Stimulated activated CD4-positive, alpha-beta T cell treated with anti-CD3 and anti-CD28 coated beads, Interleukin-4, amount 100 ng/mL, for 48 hours (primary cell): ENCODE data around the gene THAP8.

ENCODE experiments used
- DNase-seq, 2 donors: peaks; one replicate each; pipeline ENCODE4 v3.0.0-alpha.2; 2020; ENCODE audit warnings: low read depth in 2 of 2

The THAP8 gene, protein sequence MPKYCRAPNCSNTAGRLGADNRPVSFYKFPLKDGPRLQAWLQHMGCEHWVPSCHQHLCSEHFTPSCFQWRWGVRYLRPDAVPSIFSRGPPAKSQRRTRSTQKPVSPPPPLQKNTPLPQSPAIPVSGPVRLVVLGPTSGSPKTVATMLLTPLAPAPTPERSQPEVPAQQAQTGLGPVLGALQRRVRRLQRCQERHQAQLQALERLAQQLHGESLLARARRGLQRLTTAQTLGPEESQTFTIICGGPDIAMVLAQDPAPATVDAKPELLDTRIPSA

GRCh38 chr19:36054119-36054732 is at the start of gene THAP8:
Gene THAP8 (minus strand): TSS chr19:36054285. CDS start chr19:36054217, 68 bp downstream.
- DNase-seq: peak; percentile 98 to 100

- DNase-seq: no peak
Observed at GRCh38 chr19:36103040-36103626, 49.0 kb upstream of the THAP8 start.

GRCh38 chr19:36101550-36102327 is 47.7 kb upstream of the THAP8 start:
- no peak for DNase-seq

- no peak for DNase-seq
Observed at GRCh38 chr19:36100476-36100875, 46.4 kb upstream of the THAP8 start.

DNA sequence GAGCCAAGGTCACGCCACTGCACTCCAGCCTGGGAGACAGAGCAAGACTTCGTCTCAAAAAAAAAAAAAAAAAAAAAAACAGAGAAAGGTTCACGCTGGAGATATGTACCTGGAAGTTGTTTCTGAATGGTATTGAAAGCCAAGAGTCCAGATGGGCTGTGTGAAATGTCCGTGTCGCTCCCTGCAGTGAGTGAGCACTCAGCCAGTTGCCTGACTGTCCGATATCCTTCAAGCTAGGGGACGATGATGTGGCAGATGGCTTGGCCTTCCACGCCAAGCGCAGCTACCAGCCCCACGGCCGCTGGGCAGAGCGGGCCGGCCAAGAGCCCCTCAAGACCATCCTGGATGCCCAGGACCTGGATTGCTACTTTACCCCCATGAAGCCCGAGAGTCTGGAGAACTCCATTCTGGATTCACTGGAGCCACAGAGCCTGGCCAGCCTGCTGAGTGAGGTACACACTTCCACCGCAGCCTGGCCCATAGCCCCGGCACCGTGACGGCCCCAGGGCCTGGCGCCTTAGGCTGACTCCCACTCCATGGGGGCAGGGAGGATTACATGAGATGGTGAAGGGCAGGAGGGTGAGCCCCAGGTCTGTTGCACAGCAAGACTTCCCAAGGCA is 45.2 kb upstream of the THAP8 start:
- DNase-seq: no peak

DNA sequence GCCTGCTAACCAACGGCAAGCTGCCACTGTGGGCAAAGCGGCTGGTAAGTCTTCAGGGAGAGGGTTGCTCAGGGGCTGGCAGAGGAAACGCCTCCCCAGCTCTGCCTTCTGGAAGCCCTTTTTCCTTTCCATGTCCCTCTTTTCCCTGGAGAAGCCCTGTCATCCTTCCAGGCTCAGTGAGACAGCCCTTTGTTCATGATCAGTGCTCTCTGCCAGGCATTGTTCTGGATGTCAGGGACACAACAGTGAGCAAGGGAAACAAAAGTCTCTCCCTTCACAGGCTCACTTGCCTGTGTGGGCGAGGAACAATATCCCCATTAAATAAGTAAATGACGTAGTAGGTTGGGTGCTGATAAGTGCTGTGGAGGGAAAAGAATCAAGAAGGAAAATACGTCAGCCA is 43.0 kb upstream of the THAP8 start:
- DNase-seq: no peak

DNA sequence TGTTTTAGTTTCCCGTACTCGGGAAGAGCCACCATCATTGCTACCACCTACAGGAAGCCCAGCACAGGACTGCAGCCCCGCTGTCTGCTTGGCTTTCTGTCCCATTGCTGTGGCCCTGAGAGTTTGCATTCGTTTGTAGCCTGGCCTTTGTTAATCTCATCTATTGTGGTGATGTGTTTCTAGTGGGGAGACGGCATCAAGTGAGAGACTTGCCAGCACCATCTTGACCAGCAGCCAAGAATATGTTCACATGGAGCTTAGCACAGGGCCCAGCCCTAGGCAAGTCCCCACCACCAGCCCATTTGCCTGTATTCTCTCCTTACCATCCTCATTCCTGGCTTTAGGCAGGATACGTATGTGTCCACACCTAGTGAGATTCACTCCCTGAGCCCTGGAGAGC is 39.6 kb upstream of the THAP8 start:
- DNase-seq: no peak

DNA sequence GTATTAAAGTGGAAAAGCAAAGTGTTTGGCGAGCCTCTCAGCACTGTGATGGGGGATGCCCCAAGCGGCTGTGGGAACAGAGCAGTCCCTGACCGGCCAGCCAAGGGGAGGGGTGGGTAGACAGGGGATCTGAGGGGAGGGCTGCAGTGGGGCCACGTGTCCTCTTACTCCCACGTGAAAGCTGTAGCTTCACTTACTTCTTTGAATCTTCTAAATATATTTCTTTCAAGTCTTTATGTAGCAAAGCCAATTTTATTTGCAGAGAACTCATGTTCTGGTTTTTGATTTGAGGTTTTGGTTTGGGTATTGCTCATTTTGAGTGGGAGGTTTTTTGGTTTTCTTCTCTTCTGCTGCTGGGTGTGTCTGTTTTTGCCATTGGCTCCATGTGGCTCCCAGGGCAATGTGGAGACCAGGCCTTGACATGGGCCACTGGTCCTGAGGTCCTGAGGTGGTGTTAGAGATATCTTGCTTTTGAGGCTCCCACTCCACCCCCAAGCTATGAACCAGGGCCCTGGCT is 39.1 kb upstream of the THAP8 start:
- no peak for DNase-seq

GRCh38 chr19:36092566-36092965 is 38.5 kb upstream of the THAP8 start:
- no peak for DNase-seq

DNA sequence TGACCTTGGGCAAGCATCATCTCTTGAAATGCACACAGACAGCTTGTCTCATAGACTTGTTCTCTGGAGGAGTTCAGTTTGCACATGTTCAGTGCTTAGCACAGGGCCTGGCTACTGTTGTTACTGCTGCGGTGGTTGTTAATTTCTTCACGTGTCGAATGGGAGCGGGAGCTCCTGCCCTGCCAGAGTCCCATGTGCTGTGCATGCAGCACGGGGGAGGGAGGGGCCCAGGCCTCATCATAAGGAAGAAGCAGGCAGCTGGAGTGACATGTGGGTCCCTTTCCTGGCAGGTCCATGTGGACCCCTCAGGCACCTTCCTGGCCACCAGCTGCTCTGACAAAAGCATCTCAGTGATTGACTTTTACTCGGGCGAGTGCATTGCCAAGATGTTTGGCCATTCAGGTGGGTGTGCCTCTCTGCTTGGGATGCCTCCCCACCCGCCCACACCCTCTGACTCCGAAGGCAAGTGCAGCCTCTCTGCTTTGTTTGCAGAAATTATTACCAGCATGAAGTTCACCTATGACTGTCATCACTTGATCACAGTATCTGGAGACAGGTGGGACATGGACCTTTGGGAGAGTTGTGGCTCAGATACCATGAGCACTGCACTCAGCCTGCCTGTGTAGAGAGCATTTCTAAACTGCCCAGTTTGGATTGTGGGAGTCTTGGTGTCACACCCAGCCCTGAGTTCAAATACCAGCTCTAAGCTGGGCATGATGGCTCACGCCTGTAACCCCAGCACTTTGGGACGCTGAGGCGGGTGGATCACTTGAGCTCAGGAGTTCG is 37.0 kb upstream of the THAP8 start:
- DNase-seq: no peak

- no peak for DNase-seq
Observed at GRCh38 chr19:36089847-36090246, 35.8 kb upstream of the THAP8 start.

GRCh38 chr19:36086326-36086725 is 32.2 kb upstream of the THAP8 start:
- no peak for DNase-seq

- no peak for DNase-seq
Observed at GRCh38 chr19:36084231-36085009, 30.3 kb upstream of the THAP8 start.

DNA sequence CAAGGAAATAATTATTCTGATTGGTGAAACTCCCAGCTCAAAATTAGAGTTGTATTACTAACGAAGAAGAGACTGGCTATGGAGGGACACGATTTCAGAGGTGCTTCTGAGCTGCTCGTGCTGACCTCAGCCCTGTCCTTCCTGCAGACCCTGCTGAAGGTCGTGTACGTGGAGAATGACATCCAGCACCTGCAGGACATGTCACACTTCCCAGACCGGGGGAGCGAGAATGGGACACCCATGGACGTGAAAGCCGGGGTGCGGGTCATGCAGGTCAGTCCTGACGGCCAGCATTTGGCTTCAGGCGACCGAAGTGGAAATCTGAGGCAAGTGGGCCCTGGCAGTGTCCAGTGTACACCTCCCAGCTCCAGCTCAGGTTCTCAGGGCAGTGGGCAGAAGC is 28.8 kb upstream of the THAP8 start:
- DNase-seq: no peak

GRCh38 chr19:36081894-36082293 is 27.8 kb upstream of the THAP8 start:
- no peak for DNase-seq

- DNase-seq: no peak
Observed at GRCh38 chr19:36081385-36081784, 27.3 kb upstream of the THAP8 start.

DNA sequence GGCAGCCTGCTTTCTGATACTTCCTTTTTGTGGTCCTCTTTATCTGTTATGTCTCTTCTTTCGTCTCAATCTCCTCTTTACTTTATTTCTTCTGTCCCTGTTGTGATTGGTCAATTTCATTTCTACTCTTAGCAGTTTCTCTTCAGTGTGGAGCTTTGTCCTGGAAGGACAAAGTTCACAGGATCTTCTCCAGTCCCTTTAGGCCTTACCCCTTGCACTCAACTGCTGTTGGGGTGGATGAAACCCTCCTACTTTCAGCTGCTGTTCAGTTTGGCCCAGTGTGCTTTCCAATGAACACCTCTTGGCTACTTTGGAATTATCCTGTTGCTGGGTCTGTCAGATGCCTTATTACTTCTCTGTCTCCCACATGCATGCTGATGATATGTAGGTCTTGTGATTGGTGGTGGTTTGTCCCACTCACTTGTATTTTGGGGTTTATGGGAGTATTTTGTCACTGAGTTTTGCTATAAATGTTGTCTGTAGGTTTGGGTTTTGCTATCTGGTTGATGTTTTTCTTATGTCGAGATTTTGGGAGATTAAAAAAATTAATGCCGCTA is 25.4 kb upstream of the THAP8 start:
- DNase-seq: no peak

DNA sequence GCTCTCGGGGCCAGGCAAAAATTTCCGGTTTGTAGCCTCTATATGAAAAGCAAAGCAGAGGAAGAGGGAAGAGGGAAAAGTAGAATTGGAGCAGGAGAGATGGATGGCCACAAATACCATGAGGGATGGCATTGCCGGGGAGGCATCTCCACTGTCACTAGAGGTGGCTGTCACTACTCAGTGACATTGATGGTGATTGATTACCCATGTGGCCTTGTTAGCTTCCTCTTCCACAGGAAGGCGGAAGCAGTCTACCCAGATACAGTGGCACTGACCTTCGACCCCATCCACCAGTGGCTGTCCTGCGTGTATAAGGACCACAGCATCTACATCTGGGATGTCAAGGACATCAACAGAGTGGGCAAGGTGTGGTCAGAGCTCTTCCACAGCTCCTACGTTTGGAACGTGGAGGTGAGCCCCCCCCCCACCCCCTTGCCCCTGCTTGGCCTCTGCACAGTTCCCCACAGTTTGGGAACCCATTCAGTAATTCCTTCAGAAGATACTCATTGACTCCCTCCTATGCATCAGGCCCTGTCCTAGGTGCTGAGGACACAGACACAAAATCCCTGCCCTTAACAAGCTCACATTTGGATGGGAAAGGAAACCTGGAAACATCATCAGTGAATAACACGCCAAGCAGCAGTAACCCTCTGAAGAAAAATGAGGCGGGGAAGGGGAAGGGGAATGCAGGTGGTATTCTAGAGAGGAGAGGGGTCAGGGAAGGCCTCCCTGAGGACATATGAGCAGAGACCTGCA is 19.2 kb upstream of the THAP8 start:
- no peak for DNase-seq

- DNase-seq: no peak
Observed at GRCh38 chr19:36072081-36072480, 18.0 kb upstream of the THAP8 start.
